LNCaP clone FGC (cell line): ENCODE results near the gene ZNF200.

Experiments used
- DNase-seq: peaks from one replicate; pipeline ENCODE4 v3.0.0-alpha.2; 2011; ENCODE audit warnings: low read depth
- H3K4me3 ChIP-seq: 2 replicates; pipeline ENCODE4 v1.5.1; 2011; ENCODE audit warnings: mild to moderate bottlenecking, low read depth, low read length, control low read depth
- TF ChIP-seq, protein P1 (sequence below): IDR thresholded peaks from 2 replicates; pipeline ENCODE4 v1.5.1; 2012; ENCODE audit warnings: mild to moderate bottlenecking; ENCODE audit not compliant: control insufficient read depth, insufficient read depth; ENCODE audit errors: extremely low read depth

Gene ZNF200

DNA sequence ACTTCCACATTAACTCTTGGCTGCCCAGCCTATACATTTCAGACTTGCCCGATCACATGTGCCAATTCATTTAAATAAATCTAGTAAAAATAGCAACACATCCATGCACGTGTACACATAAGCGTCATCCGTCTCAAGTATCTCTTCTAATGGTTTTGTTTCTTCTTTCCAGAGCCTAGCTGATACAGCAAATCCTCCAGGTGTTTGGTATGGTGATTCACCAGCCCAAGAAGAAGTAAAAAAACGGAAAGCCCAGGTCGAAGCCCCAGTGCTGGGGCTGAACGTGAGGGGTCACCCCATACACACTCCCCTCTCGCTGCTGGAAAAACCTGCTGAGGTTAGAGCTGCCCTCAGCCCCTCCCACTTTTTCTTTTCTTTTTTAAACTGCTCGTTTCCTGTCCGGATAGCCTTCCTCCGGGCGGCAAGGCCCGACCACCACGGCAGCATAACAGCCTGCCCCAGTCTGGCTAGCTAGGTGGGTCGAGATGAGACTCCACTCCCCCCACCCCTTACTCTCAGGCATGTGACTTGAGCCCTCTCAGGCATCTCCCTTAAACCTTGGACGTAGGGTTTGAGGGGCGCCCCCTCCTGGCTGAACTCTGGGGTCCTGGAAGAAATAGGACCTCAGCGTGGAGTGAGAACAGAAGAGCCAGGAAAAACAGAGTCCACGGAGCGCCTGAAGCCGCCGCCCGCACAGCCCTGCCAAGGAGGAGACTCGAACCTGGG is 60.9 kb downstream of the ZNF200 start:
- TF ChIP-seq, protein P1, sequence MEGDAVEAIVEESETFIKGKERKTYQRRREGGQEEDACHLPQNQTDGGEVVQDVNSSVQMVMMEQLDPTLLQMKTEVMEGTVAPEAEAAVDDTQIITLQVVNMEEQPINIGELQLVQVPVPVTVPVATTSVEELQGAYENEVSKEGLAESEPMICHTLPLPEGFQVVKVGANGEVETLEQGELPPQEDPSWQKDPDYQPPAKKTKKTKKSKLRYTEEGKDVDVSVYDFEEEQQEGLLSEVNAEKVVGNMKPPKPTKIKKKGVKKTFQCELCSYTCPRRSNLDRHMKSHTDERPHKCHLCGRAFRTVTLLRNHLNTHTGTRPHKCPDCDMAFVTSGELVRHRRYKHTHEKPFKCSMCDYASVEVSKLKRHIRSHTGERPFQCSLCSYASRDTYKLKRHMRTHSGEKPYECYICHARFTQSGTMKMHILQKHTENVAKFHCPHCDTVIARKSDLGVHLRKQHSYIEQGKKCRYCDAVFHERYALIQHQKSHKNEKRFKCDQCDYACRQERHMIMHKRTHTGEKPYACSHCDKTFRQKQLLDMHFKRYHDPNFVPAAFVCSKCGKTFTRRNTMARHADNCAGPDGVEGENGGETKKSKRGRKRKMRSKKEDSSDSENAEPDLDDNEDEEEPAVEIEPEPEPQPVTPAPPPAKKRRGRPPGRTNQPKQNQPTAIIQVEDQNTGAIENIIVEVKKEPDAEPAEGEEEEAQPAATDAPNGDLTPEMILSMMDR = no peak
- no peak for DNase-seq
- H3K4me3 ChIP-seq = no peak overlapping the region
